Ectodermal cell (in vitro differentiated cells): ENCODE measurements around the gene LRRC4B.
"Not testable (repeated sequence)": the region's sequence is repeated elsewhere in the genome, so short reads cannot be mapped to it uniquely, and the experiment has no call there.

Experiments used
- H3K27ac ChIP-seq: 2 replicates; pipeline ENCODE4 v1.7.0; 2013; ENCODE audit warnings: mild to moderate bottlenecking, low read depth, low read length; ENCODE audit not compliant: insufficient read depth, poor library complexity, severe bottlenecking
- H3K27me3 ChIP-seq: 2 replicates; pipeline ENCODE4 v1.7.0; 2013; ENCODE audit warnings: mild to moderate bottlenecking, low read length; ENCODE audit not compliant: insufficient read depth, control insufficient read depth, poor library complexity, severe bottlenecking
- H3K36me3 ChIP-seq: one replicate; pipeline ENCODE4 v1.7.0; 2013; ENCODE audit warnings: low read length; ENCODE audit not compliant: control insufficient read depth, insufficient read depth
- H3K4me1 ChIP-seq: one replicate; pipeline ENCODE4 v1.7.0; 2013; ENCODE audit warnings: low read length; ENCODE audit not compliant: control insufficient read depth, insufficient read depth
- H3K4me3 ChIP-seq: 2 replicates; pipeline ENCODE4 v1.7.0; 2013; ENCODE audit warnings: low read depth, low read length, control low read depth; ENCODE audit not compliant: insufficient read depth
- H3K9me3 ChIP-seq: 2 replicates; pipeline ENCODE4 v1.7.0; 2013; ENCODE audit warnings: mild to moderate bottlenecking, low read length, moderate library complexity; ENCODE audit not compliant: control insufficient read depth
- WGBS, 2 experiments: methylation state at CpG; one replicate each; pipeline ENCODE4 v1.1.7; 2013; ENCODE audit warnings: missing lambda C conversion rate in 2 of 2; 5-methylcytosine and 5-hydroxymethylcytosine counted together

The LRRC4B gene

GRCh38 chr19:50537306-50537685 lies 30.9 kb downstream of the LRRC4B start:
- Histone ChIP-seq H3K36me3 (peaks cover 3% of the 10 kb centered on the region), H3K4me3 (no peak overlapping the region), H3K27me3 (no peaks in the 10 kb centered on the region), H3K9me3 (no peaks in the 10 kb centered on the region), H3K4me1 (no peaks in the 10 kb centered on the region), H3K27ac (no peak overlapping the region)
- WGBS, 2 experiments: 79 to 82% methylated on average over 18 of the region's 18 CpGs

- WGBS, 2 experiments: 92 to 93% methylated on average over 16 of the region's 16 CpGs
Measured at GRCh38 chr19:50536662-50537305, 31.5 kb downstream of the LRRC4B start.

GRCh38 chr19:50535672-50536187 lies 32.5 kb downstream of the LRRC4B start:
- 85 to 86% methylated on average over 11 of the region's 11 CpGs for WGBS, 2 experiments
- Histone ChIP-seq H3K36me3 (peaks cover 3% of the 10 kb centered on the region), H3K4me3 (no peak overlapping the region), H3K27me3 (no peaks in the 10 kb centered on the region), H3K4me1 (no peaks in the 10 kb centered on the region), H3K27ac (no peak overlapping the region), H3K9me3 (no peaks in the 10 kb centered on the region)

More at GRCh38 chr19:50536662-50537305, 31.5 kb downstream of the LRRC4B start:
- Histone ChIP-seq H3K4me3 (no peak overlapping the region), H3K9me3 (no peaks in the 10 kb centered on the region), H3K4me1 (no peaks in the 10 kb centered on the region), H3K27me3 (no peaks in the 10 kb centered on the region), H3K36me3 (peaks cover 3% of the 10 kb centered on the region), H3K27ac (no peak overlapping the region)

GRCh38 chr19:50534478-50534877 lies 33.8 kb downstream of the LRRC4B start:
- H3K27me3 ChIP-seq: no peaks in the 10 kb centered on the region
- H3K9me3 ChIP-seq: no peaks in the 10 kb centered on the region
- no peak overlapping the region for H3K4me3 ChIP-seq
- H3K36me3 ChIP-seq: peaks cover 3% of the 10 kb centered on the region
- H3K27ac ChIP-seq: no peak overlapping the region
- no peaks in the 10 kb centered on the region for H3K4me1 ChIP-seq
- WGBS, 2 experiments: 90 to 95% methylated on average over 3 of the region's 3 CpGs

GRCh38 chr19:50532952-50533351 lies 35.3 kb downstream of the LRRC4B start:
- H3K4me3 ChIP-seq: no peak overlapping the region
- H3K4me1 ChIP-seq: no peaks in the 10 kb centered on the region
- WGBS, 2 experiments: 83 to 84% methylated on average over 4 of the region's 4 CpGs
- H3K9me3 ChIP-seq: no peaks in the 10 kb centered on the region
- H3K27ac ChIP-seq: no peak overlapping the region
- H3K27me3 ChIP-seq: no peaks in the 10 kb centered on the region
- peaks cover 3% of the 10 kb centered on the region for H3K36me3 ChIP-seq

- Histone ChIP-seq H3K4me1 (no peaks in the 10 kb centered on the region), H3K27ac (no peak overlapping the region), H3K36me3 (peaks cover 3% of the 10 kb centered on the region), H3K27me3 (no peaks in the 10 kb centered on the region), H3K9me3 (no peaks in the 10 kb centered on the region), H3K4me3 (no peak overlapping the region)
- 66 to 74% methylated on average over 14 of the region's 14 CpGs for WGBS, 2 experiments
Measured at GRCh38 chr19:50531171-50531612, 37.0 kb downstream of the LRRC4B start.

GRCh38 chr19:50528052-50528451 lies 40.2 kb downstream of the LRRC4B start:
- WGBS, 2 experiments: 88 to 89% methylated on average over 3 of the region's 3 CpGs
- H3K27ac ChIP-seq, H3K27me3 ChIP-seq, H3K36me3 ChIP-seq, H3K9me3 ChIP-seq, H3K4me1 ChIP-seq, H3K4me3 ChIP-seq: not testable (repeated sequence)

- WGBS, 2 experiments: 91 to 92% methylated on average over 10 of the region's 10 CpGs
- H3K4me1 ChIP-seq: no peaks in the 10 kb centered on the region
- no peak overlapping the region for H3K27ac ChIP-seq
Measured at GRCh38 chr19:50522881-50523280, 45.4 kb downstream of the LRRC4B start.

GRCh38 chr19:50520822-50521465 lies 47.3 kb downstream of the LRRC4B start:
- Histone ChIP-seq H3K9me3 (no peaks in the 10 kb centered on the region), H3K36me3 (peaks cover 14% of the 10 kb centered on the region), H3K27ac (no peak overlapping the region), H3K4me3 (no peak overlapping the region), H3K27me3 (no peaks in the 10 kb centered on the region), H3K4me1 (no peaks in the 10 kb centered on the region)
- WGBS, 2 experiments: 91 to 93% methylated on average over 16 to 17 of the region's 17 CpGs

More at GRCh38 chr19:50522881-50523280, 45.4 kb downstream of the LRRC4B start:
- H3K4me3 ChIP-seq: no peak overlapping the region
- H3K36me3 ChIP-seq: peaks cover 12% of the 10 kb centered on the region
- no peaks in the 10 kb centered on the region for H3K9me3 ChIP-seq
- no peaks in the 10 kb centered on the region for H3K27me3 ChIP-seq

- Histone ChIP-seq H3K4me1 (peaks cover 5% of the 10 kb centered on the region), H3K36me3 (peaks cover 14% of the 10 kb centered on the region), H3K27ac (no peak overlapping the region), H3K27me3 (no peaks in the 10 kb centered on the region), H3K9me3 (no peaks in the 10 kb centered on the region), H3K4me3 (no peak overlapping the region)
- WGBS, 2 experiments: 95 to 96% methylated on average over 40 of the region's 40 CpGs
Measured at GRCh38 chr19:50519006-50519575, 49.1 kb downstream of the LRRC4B start.
